ENCODE measurements around the gene TLR2.

Gene TLR2

GRCh38 chr4:153684182-153684970 lies at the start of gene TLR2:
TSS of gene TLR2 (plus strand) at chr4:153684280. CDS start at chr4:153702908, 18,628 bp downstream.
- in situ Hi-C loops (cut with MboI; ENCODE audit: low sequenced_read_pairs) = no loop called here

DNA sequence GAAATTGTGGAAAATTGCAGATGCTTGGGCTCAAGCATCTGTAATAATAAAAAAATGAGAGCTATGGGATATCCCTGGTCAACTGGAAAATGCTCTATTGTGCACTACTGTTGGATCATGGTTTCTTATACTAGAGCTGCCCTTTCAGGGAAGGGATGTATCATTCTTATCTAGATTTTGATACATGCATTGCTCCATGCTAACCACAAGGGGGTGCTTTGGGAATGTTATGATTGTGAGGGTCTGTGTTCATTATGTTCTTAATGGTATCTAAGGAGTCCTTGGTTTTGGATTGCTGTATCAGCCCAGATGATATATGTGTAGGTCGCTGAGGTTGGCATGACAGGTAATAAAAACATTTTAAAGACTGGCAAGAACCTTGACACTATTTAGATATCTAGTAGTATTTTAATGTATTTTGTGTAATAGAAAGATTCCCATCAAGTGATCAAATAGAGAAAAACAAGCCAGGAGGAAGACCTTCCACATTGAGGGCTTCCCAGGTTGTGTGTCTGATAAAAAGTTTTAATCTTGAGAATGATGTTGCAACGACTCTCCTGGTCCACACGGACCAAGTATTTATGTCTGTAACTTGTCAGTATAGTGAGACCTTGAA lies 49.2 kb upstream of the TLR2 start:
- in situ Hi-C loops (cut with MboI; ENCODE audit: low sequenced_read_pairs) = loop anchor here (25.0 kb wide), 1 partner anchor 102 kb away; no protein-coding TSS in a partner anchor

- in situ Hi-C loops (cut with MboI; ENCODE audit: low sequenced_read_pairs) = loop anchor here (25.0 kb wide), 1 partner anchor 101 kb away; no protein-coding TSS in a partner anchor
These were observed 48.2 kb upstream of the TLR2 start for GRCh38 chr4:153635846-153636245.

DNA sequence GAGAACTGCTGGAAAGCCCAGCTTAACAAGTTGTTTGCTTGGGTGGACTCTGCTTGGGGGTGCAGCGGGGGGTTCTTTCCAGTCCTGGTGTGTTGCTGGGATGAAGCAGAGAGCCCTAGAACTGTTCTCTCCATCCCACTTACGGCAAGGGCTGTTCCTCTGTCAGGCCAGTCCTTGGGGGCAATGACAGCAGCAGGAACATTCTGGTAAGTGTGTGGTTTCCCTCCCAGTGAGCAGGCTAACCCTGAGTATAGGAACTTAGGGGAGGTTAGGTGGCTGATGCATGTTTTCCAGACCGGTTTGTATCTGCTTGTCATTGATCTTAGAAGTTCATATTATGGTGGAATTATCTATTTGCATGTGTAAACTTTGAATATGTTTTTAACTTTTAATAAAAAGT lies 46.9 kb upstream of the TLR2 start:
- in situ Hi-C loops (cut with MboI; ENCODE audit: low sequenced_read_pairs) = loop anchor here (25.0 kb wide), 1 partner anchor 100 kb away; no protein-coding TSS in a partner anchor

DNA sequence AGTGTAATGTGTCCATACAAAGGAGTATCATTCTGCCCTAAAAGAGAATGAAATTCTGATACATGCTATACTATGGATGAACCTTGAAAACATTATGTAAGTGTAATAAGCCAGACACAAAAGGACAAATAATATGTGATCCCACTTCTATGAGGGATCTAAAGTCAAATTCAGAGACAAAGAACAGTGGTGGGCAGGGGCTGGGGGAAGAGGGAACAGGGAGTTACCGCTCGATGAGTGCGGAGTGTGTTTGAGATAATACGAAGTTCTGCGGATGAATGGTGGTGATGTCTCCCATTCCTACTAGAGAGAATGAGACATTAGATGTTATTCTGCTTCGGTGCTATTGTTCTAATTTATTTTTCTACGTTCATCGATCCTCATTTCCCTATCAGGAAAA lies 46.1 kb upstream of the TLR2 start:
- in situ Hi-C loops (cut with MboI; ENCODE audit: low sequenced_read_pairs) = loop anchor here (25.0 kb wide), 1 partner anchor 99 kb away; no protein-coding TSS in a partner anchor

GRCh38 chr4:153638999-153639398 lies 45.1 kb upstream of the TLR2 start:
- in situ Hi-C loops (cut with MboI; ENCODE audit: low sequenced_read_pairs) = loop anchor here (25.0 kb wide), 1 partner anchor 98 kb away; no protein-coding TSS in a partner anchor

DNA sequence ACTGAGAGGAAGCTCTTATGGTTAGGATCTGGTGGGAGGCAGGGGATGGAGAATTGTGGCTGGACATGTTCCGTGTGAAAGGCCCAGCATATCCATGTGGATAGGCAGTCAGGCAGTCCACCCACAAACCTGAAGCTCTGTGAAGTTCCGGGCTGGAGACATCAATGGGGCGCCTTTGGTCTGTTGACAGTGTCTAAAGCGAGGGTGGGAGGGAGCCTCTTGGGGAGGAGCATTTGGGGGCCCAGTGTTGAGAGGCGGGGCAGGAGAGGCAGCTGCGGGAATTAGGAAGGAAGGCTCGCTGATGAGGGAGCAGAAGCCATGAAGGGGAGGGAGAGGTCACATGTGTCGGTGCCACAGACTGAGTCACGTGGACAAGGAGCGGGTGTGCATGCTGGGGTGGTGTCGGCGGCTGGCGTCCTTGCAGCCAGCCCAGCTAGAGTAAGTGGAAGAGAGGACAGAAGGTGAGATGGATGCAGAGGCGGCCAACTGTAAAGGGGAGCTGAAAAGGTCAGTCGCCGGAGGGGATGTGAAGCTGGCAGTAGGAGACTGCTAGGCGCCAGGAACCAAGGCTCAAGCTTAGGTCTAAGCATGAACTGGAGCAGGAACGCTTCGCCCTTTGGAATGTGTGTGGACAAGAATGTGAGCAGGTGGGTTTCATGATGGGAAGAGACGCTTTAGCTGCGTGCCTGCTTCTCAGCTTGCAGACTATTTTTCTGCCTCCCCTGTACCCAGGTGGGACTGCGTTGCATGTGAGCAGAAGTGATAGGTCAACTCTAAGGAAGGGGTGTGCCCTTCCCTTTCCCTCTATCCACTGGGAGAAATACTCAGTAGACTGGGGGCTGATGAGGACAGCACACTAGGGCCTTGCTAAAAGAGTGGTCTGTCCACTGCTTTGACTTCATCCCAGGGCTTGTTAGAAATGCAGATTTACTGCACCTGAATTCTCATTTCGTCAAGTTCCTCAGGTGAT lies 44.0 kb upstream of the TLR2 start:
- in situ Hi-C loops (cut with MboI; ENCODE audit: low sequenced_read_pairs) = loop anchor here (25.0 kb wide), 1 partner anchor 97 kb away; no protein-coding TSS in a partner anchor

DNA sequence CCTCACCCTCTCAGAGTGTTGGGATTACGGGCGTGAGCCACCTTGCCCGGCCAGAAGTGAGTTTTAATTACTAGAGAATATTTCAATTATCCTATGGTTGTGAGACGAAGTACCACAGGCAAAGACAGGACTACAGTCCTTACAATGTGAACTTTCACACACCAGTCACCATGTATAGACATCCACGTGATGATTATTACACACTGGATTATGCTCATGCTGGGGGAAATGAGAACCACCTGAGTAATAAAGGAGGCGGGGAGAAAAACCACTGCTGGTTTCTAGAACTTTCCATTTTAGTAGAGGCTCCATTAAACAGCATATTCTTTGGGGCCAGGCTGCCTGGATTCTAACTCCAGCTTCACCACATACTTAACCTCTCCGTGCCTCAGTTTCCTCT lies 42.5 kb upstream of the TLR2 start:
- in situ Hi-C loops (cut with MboI; ENCODE audit: low sequenced_read_pairs) = loop anchor here (25.0 kb wide), 1 partner anchor 96 kb away; no protein-coding TSS in a partner anchor

GRCh38 chr4:153643406-153644383 lies 40.4 kb upstream of the TLR2 start:
- in situ Hi-C loops (cut with MboI; ENCODE audit: low sequenced_read_pairs) = loop anchor here (25.0 kb wide), 1 partner anchor 94 kb away; no protein-coding TSS in a partner anchor

DNA sequence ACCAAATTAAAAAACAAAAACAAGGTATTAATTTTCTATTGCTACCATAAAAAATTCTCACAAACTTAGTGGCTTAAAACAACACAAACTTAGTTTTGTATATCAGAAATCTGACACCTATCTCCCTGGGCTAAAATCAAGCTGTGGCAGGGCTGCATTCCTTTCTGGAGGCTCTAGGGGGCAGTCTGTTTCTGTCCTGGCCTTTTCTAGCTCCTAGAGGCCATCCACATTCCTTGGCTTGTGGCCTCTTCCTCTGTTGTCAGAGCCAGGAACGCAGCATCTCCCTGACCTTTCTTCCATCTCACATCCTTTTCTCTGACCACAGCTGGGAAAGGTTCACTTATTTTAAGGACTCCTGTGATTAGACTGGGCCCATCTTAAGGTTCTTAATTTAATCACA lies 38.9 kb upstream of the TLR2 start:
- in situ Hi-C loops (cut with MboI; ENCODE audit: low sequenced_read_pairs) = loop anchor here (25.0 kb wide), 1 partner anchor 92 kb away; no protein-coding TSS in a partner anchor

- in situ Hi-C loops (cut with MboI; ENCODE audit: low sequenced_read_pairs) = loop anchor here (25.0 kb wide), 1 partner anchor 91 kb away; no protein-coding TSS in a partner anchor
These were observed 37.8 kb upstream of the TLR2 start for GRCh38 chr4:153646261-153646660.

GRCh38 chr4:153646978-153647377 lies 37.1 kb upstream of the TLR2 start:
- in situ Hi-C loops (cut with MboI; ENCODE audit: low sequenced_read_pairs) = loop anchor here (25.0 kb wide), 1 partner anchor 90 kb away; no protein-coding TSS in a partner anchor

- in situ Hi-C loops (cut with MboI; ENCODE audit: low sequenced_read_pairs) = loop anchor here (25.0 kb wide), 1 partner anchor 89 kb away; no protein-coding TSS in a partner anchor
These were observed 36.1 kb upstream of the TLR2 start for GRCh38 chr4:153647975-153648374.

- in situ Hi-C loops (cut with MboI; ENCODE audit: low sequenced_read_pairs) = loop anchor here (25.0 kb wide), 1 partner anchor 88 kb away; no protein-coding TSS in a partner anchor
These were observed 34.5 kb upstream of the TLR2 start for GRCh38 chr4:153649572-153649991.

DNA sequence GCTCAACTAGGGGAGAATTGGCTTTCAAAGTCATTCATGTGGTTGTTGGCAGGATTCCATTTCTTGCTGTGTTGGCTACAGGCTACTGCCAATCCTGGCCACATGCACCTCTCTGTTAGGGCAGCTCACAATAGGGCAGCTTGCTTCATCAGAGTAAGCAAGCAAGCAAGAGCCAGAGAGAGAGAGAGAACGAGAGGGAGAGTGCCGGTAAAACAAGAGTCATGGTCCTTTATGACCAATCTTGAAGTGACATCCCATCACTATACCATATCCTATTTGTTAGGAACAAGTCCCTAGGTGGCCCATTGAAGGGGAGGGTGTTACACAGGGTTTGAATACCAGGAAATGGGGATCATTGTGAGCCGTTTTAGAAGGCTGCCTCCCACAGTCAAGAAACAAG lies 33.0 kb upstream of the TLR2 start:
- in situ Hi-C loops (cut with MboI; ENCODE audit: low sequenced_read_pairs) = no loop called here

- in situ Hi-C loops (cut with MboI; ENCODE audit: low sequenced_read_pairs) = no loop called here
These were observed 32.5 kb upstream of the TLR2 start for GRCh38 chr4:153651587-153651986.

DNA sequence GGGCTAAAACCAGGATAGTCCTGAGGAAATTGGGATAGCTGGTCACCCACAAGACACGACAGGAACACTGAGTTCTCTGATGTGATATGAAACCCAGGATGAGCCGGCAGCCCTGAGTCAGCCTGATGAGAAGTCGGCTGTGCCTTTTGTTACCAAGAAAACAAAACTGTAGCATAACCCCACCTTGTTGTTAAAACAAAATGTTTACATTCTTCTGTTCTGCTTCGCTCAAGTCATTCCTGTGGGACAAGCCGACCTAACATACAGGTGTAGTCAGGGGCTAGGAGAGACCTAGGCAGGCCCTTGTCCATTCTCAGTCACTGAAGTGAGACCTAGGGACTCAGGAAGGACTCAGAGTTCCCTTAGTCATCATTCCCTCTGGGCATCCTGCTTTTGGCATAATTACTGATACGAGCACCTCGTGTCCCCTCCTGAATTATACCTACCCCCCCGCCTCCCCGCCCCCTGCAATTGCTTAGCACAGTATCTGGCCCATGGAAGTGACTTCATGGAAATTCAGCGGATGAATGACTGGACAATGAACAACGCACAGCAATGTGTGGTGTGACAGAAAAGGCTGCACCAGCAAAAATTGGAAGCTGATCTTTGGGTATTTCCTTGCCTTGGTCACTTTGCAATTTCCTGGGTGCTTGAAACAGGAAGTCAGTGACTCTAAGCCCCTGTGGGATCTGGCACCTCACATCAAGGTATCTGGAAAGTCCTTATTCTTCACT lies 31.9 kb upstream of the TLR2 start:
- in situ Hi-C loops (cut with MboI; ENCODE audit: low sequenced_read_pairs) = no loop called here

- in situ Hi-C loops (cut with MboI; ENCODE audit: low sequenced_read_pairs) = no loop called here
These were observed 29.0 kb upstream of the TLR2 start for GRCh38 chr4:153655002-153655541.
